K562 (cell line): ENCODE data around the gene PIP5KL1. TPM values are rescaled to one million over a fixed set of nuclear protein-coding genes. Genes with fewer than 3 reads are reported as not detected.

Experiments
- ARHGAP35 ChIP-seq: fragments of 450-650 bp; IDR thresholded peaks from 2 replicates; pipeline ENCODE4 v1.6.1; 2018; ENCODE audit not compliant: partially characterized antibody
- ARID1B ChIP-seq: fragments of 450-650 bp; IDR thresholded peaks from 2 replicates; pipeline ENCODE4 v1.6.1; 2016; ENCODE audit warnings: antibody characterized with exemption, mild to moderate bottlenecking, inconsistent platforms
- BRD4 ChIP-seq: fragments of 200-600 bp; sonication (generic); IDR thresholded peaks from 2 replicates; pipeline ENCODE4 v1.6.1; 2017; ENCODE audit warnings: inconsistent platforms
- CBFA2T3 ChIP-seq: fragments of 450-650 bp; IDR thresholded peaks from 2 replicates; pipeline ENCODE4 v1.6.1; 2017
- CBX1 ChIP-seq: sonication (generic); IDR thresholded peaks from 2 replicates; pipeline ENCODE4 v1.6.1; 2016; ENCODE audit warnings: antibody characterized with exemption, low read depth, mild to moderate bottlenecking
- CHD4 ChIP-seq: fragments of 200-600 bp; sonication (generic); IDR thresholded peaks from 3 replicates; pipeline ENCODE4 v1.6.1; 2012; ENCODE audit warnings: low read depth, mild to moderate bottlenecking, mixed read lengths, low read length, inconsistent platforms; ENCODE audit not compliant: insufficient read depth, insufficient replicate concordance, poor library complexity, severe bottlenecking
- E2F6 ChIP-seq, 2 experiments: IDR thresholded peaks; 2 replicates each; pipeline ENCODE4 v1.6.1; 2011; ENCODE audit warnings: borderline replicate concordance in 1 of 2, control low read depth in 1 of 2, low read depth in 1 of 2, low read length in 1 of 2, mild to moderate bottlenecking in 1 of 2, mixed read lengths in 1 of 2, moderate library complexity in 1 of 2; ENCODE audit not compliant: insufficient read depth in 1 of 2, insufficient read length in 1 of 2, poor library complexity in 1 of 2, severe bottlenecking in 1 of 2; ENCODE audit errors: extremely low read depth in 1 of 2
- ELF4 ChIP-seq: fragments of 450-650 bp; formaldehyde crosslinking; IDR thresholded peaks from 2 replicates; pipeline ENCODE4 v1.4.0; 2022; ENCODE audit warnings: missing genetic modification characterization
- EP400 ChIP-seq: fragments of 450-650 bp; IDR thresholded peaks from 2 replicates; pipeline ENCODE4 v1.6.1; 2017; ENCODE audit warnings: antibody characterized with exemption, mild to moderate bottlenecking, moderate library complexity
- HCFC1 ChIP-seq: IDR thresholded peaks from 2 replicates; pipeline ENCODE4 v1.6.1; 2012; ENCODE audit warnings: low read depth, low read length, improper control_type of control experiment
- JUNB ChIP-seq: fragments of 450-650 bp; formaldehyde crosslinking; conservative IDR thresholded peaks from 2 replicates; pipeline ENCODE4 v1.4.0; 2020; ENCODE audit warnings: mild to moderate bottlenecking
- L3MBTL2 ChIP-seq: fragments of 450-650 bp; IDR thresholded peaks from 2 replicates; pipeline ENCODE4 v1.6.1; 2016; ENCODE audit warnings: mild to moderate bottlenecking, moderate library complexity
- MAZ ChIP-seq, 2 experiments: fragments of 450-650 bp in 1 of 2; sonication (generic) in 1 of 2; formaldehyde crosslinking; IDR thresholded peaks in 1 of 2; conservative IDR thresholded peaks in 1 of 2; 2 replicates each; pipeline versions ENCODE4 v1.4.0 to v1.5.0; 2020; ENCODE audit warnings: mild to moderate bottlenecking in 1 of 2, missing genetic modification reagents in 1 of 2
- MYNN ChIP-seq, 2 experiments: sonication (generic); formaldehyde crosslinking in 1 of 2; IDR thresholded peaks; 2 replicates each; pipeline versions ENCODE4 v1.5.0 to v1.6.1; 2016 to 2020; ENCODE audit warnings: antibody characterized with exemption in 1 of 2, missing genetic modification reagents in 1 of 2
- NONO ChIP-seq, 2 experiments: fragments of 200-400 bp in 1 of 2; fragments of 450-650 bp in 1 of 2; formaldehyde crosslinking in 1 of 2; IDR thresholded peaks; 2 replicates each; pipeline ENCODE4 v1.6.1; 2017; ENCODE audit warnings: low read depth in 2 of 2, mild to moderate bottlenecking in 2 of 2, moderate library complexity in 2 of 2, low read length in 1 of 2
- NR4A1 ChIP-seq, 2 experiments: fragments of 250-450 bp in 1 of 2; fragments of 450-650 bp in 1 of 2; sonication (Bioruptor Pico) in 1 of 2; IDR thresholded peaks; 2 replicates each; pipeline versions ENCODE4 v1.4.0 to v1.6.1; 2016 to 2020; ENCODE audit warnings: mild to moderate bottlenecking in 2 of 2, missing compliant biosample characterization in 1 of 2, missing genetic modification characterization in 1 of 2, moderate library complexity in 1 of 2
- NRF1 ChIP-seq, 2 experiments: fragments of 450-650 bp; IDR thresholded peaks in 1 of 2; conservative IDR thresholded peaks in 1 of 2; 2 replicates each; pipeline ENCODE4 v1.6.1; 2014; ENCODE audit warnings: mild to moderate bottlenecking in 2 of 2
- PREB ChIP-seq: sonication (generic); formaldehyde crosslinking; IDR thresholded peaks from 2 replicates; pipeline ENCODE4 v1.8.1; 2023; ENCODE audit warnings: mild to moderate bottlenecking, missing genetic modification reagents
- RBFOX2 ChIP-seq: fragments of 200-400 bp; formaldehyde crosslinking; IDR thresholded peaks from 2 replicates; pipeline ENCODE4 v1.6.1; 2017; ENCODE audit warnings: low read depth, mild to moderate bottlenecking, low read length, moderate library complexity
- SAP30 ChIP-seq: fragments of 200-600 bp; sonication (generic); IDR thresholded peaks from 2 replicates; pipeline ENCODE4 v1.6.1; 2012; ENCODE audit warnings: borderline replicate concordance, low read depth, mild to moderate bottlenecking, moderate library complexity, low read length, control low read depth, inconsistent platforms; ENCODE audit not compliant: insufficient read depth, poor library complexity, severe bottlenecking
- YY1 ChIP-seq, 3 experiments: IDR thresholded peaks; 2 replicates each; pipeline ENCODE4 v1.6.1; 2011; ENCODE audit warnings: low read length in 2 of 3, mild to moderate bottlenecking in 2 of 3, moderate library complexity in 2 of 3, borderline replicate concordance in 1 of 3, control low read depth in 1 of 3, low read depth in 1 of 3; ENCODE audit not compliant: insufficient read depth in 3 of 3, insufficient replicate concordance in 2 of 3, control insufficient read depth in 1 of 3, insufficient read length in 1 of 3; ENCODE audit errors: extremely low read depth in 1 of 3
- ZBTB7A ChIP-seq: IDR thresholded peaks from 2 replicates; pipeline ENCODE4 v1.6.1; 2011; ENCODE audit warnings: low read depth, mild to moderate bottlenecking, low read length, moderate library complexity, borderline replicate concordance; ENCODE audit not compliant: control insufficient read depth
- ZNF431 ChIP-seq: sonication (generic); formaldehyde crosslinking; IDR thresholded peaks from 2 replicates; pipeline ENCODE4 v1.8.0; 2022; ENCODE audit warnings: mild to moderate bottlenecking, missing genetic modification reagents
- ZNF780A ChIP-seq: fragments of 250-450 bp; sonication (Bioruptor Pico); IDR thresholded peaks from 2 replicates; pipeline ENCODE4 v1.5.0; 2021; ENCODE audit warnings: mild to moderate bottlenecking
- polyA plus RNA-seq, 8 experiments: library from polyadenylated mRNA; depleted of rRNA in 4 of 8; stranded (reverse) in 5 of 8; unstranded in 3 of 8; fragments of >200 nt; fragmentation: Nextera tagmentation in 2 of 8; fragmentation: Illumina TruSeq in 1 of 8; extraction: Ambion mirVana in 2 of 8; extraction: Trizol in 1 of 8; gene quantifications; 2 replicates each; pipeline versions ENCODE4 v1.2.1 to v1.2.3, GENCODE V29; 2011 to 2014; ENCODE audit warnings: inconsistent platforms in 1 of 8, missing spikeins in 1 of 8
- total RNA-seq, 7 experiments: library from RNA; depleted of rRNA in 6 of 7; stranded (reverse); fragments of >200 nt in 6 of 7; fragmentation: Illumina TruSeq in 2 of 7; extraction: Trizol in 2 of 7; gene quantifications; 2 replicates each; pipeline versions ENCODE4 v1.2.1 to v1.2.3, GENCODE V29; 2011 to 2021; ENCODE audit warnings: low replicate concordance in 1 of 7

The PIP5KL1 gene
- total and polyA plus RNA-seq, 9 of the 15 experiments (the other 6 are each of a cell fraction or from before 2014, with no cell fraction given) = 0.18 to 4.8 (median 1.2) TPM

- TF ChIP-seq E2F6 (IDR thresholded peaks at IDR 0.05; ENCODE audit: borderline replicate concordance in 1 of 2, extremely low read depth in 1 of 2, insufficient read depth in 1 of 2, insufficient read length in 1 of 2, low read depth in 1 of 2, low read length in 1 of 2, poor library complexity in 1 of 2, severe bottlenecking in 1 of 2) = peak in 1 of 2 experiments; percentile 66
- TF ChIP-seq CBFA2T3 = no peak
- peak; percentile 43 to 55; a peak in 3 of 4 replicates for TF ChIP-seq NRF1 (conservative IDR thresholded peaks at IDR 0.05 in 1 of 2, IDR thresholded peaks at IDR 0.05 in 1 of 2)
- TF ChIP-seq NONO (IDR thresholded peaks at IDR 0.05; ENCODE audit: low read depth in 2 of 2, low read length in 1 of 2) = no peak
- 0 out of 2 replicates have a peak, but pooled peaks have one; percentile 11 for TF ChIP-seq MYNN (IDR thresholded peaks at IDR 0.05)
- TF ChIP-seq MYNN (CRISPR knock-in tag; IDR thresholded peaks at IDR 0.05) = no peak
- no peak for TF ChIP-seq HCFC1
- no peak for TF ChIP-seq BRD4
- TF ChIP-seq L3MBTL2 = peak; percentile 67
- TF ChIP-seq CHD4 = no peak
- TF ChIP-seq YY1 (IDR thresholded peaks at IDR 0.05; ENCODE audit: borderline replicate concordance in 1 of 3, control insufficient read depth in 1 of 3, extremely low read depth in 1 of 3, insufficient read depth in 3 of 3, insufficient read length in 1 of 3, insufficient replicate concordance in 2 of 3, low read depth in 1 of 3, low read length in 2 of 3) = no peak
- peak; percentile 56; the same call in 1 of the 2 replicates for TF ChIP-seq ZBTB7A
- TF ChIP-seq ARID1B = 0 out of 2 replicates have a peak, but pooled peaks have one; percentile 17
- no peak for TF ChIP-seq NR4A1 (CRISPR knock-in tag; IDR thresholded peaks at IDR 0.05)
- no peak for TF ChIP-seq NR4A1 (tag; IDR thresholded peaks at IDR 0.05)
- TF ChIP-seq ARHGAP35 = no peak
- TF ChIP-seq ZNF780A = no peak
- no peak for TF ChIP-seq EP400
- no peak for TF ChIP-seq PREB (CRISPR knock-in tag)
- TF ChIP-seq CBX1 = no peak
- no peak for TF ChIP-seq JUNB (CRISPR knock-in tag)
- TF ChIP-seq ZNF431 = no peak
- no peak for TF ChIP-seq ELF4 (CRISPR knock-in tag)
- 0 out of 2 replicates have a peak, but pooled peaks have one; percentile 13 for TF ChIP-seq RBFOX2
- peak in 1 of 2 experiments; percentile 8; a peak in 1 of 4 replicates for TF ChIP-seq MAZ (CRISPR knock-in tag; conservative IDR thresholded peaks at IDR 0.05 in 1 of 2, IDR thresholded peaks at IDR 0.05 in 1 of 2)
- TF ChIP-seq SAP30 = peak; percentile 9
These were observed 2.4 kb downstream of the PIP5KL1 start (continued) for GRCh38 chr9:127927988-127928675.
